H1 (cell line): ENCODE data around the gene NBAS. TPM values are rescaled to one million over a fixed set of nuclear protein-coding genes. Genes with fewer than 3 reads are reported as not detected.

ENCODE experiments used
- CTCF ChIA-PET: fragments of 300-600 bp; sonication (Branson Sonifier 250); formaldehyde crosslinking; loops from one replicate; lab custom pipeline; 2021; ENCODE audit not compliant: partially characterized antibody; lab: Charles Lee
- POLR2A ChIA-PET: fragments of 300-600 bp; sonication (Branson Sonifier 250); formaldehyde crosslinking; loops from one replicate; lab custom pipeline; 2021; ENCODE audit warnings: inconsistent platforms; ENCODE audit not compliant: partially characterized antibody; lab: Charles Lee
- DNase-seq, 2 experiments: peaks; one replicate each; pipeline versions ENCODE4 v3.0.0 to v3.0.0-alpha.2; 2010 to 2022; ENCODE audit warnings: low spot score in 2 of 2, low read depth in 1 of 2, mixed read lengths in 1 of 2
- FAIRE-seq: peaks from 2 replicates; lab custom pipeline; 2011; peaks lifted over from hg19 to GRCh38; lab: Jason Lieb, UNC
- H2AFZ ChIP-seq: 2 replicates; pipeline ENCODE4 v1.8.1; 2012; ENCODE audit warnings: low read length, inconsistent platforms
- H2AK5ac ChIP-seq: 2 replicates; pipeline ENCODE4 v1.6.1; 2013; ENCODE audit warnings: low read depth, low read length
- H2BK120ac ChIP-seq: replicated peaks from 2 replicates; pipeline ENCODE3; 2013; ENCODE audit warnings: low read depth, low read length, inconsistent platforms
- H2BK12ac ChIP-seq: 2 replicates; pipeline ENCODE4 v1.6.1; 2013; ENCODE audit warnings: low read depth, low read length
- H2BK15ac ChIP-seq: 2 replicates; pipeline ENCODE4 v1.6.1; 2013; ENCODE audit warnings: low read length
- H2BK20ac ChIP-seq: 2 replicates; pipeline ENCODE4 v1.6.1; 2013; ENCODE audit warnings: low read length
- H2BK5ac ChIP-seq: 2 replicates; pipeline ENCODE4 v1.6.1; 2013; ENCODE audit warnings: low read depth, low read length
- H3K14ac ChIP-seq: 2 replicates; pipeline ENCODE4 v1.6.1; 2013; ENCODE audit warnings: inconsistent platforms; ENCODE audit not compliant: insufficient read length
- H3K18ac ChIP-seq: 2 replicates; pipeline ENCODE4 v1.6.1; 2013; ENCODE audit warnings: low read length; ENCODE audit errors: extremely low read depth
- H3K23ac ChIP-seq: 2 replicates; pipeline ENCODE4 v1.6.1; 2013; ENCODE audit warnings: inconsistent platforms; ENCODE audit not compliant: insufficient read length
- H3K23me2 ChIP-seq: 2 replicates; pipeline ENCODE4 v1.6.1; 2013; ENCODE audit warnings: low read depth, low read length
- H3K27ac ChIP-seq: 2 replicates; pipeline ENCODE4 v1.6.1; 2011; ENCODE audit warnings: low read depth, low read length, inconsistent platforms
- H3K27me3 ChIP-seq, 4 experiments: replicated peaks in 1 of 4; 1 replicate in 1 of 4; 2 replicates in 3 of 4; pipeline versions ENCODE4 v1.6.1 to v1.8.1; 2011 to 2013; ENCODE audit warnings: low read length in 3 of 4, mild to moderate bottlenecking in 3 of 4, inconsistent platforms in 2 of 4, mixed read lengths in 2 of 4, moderate library complexity in 1 of 4; ENCODE audit not compliant: control insufficient read depth in 3 of 4, insufficient read depth in 3 of 4; ENCODE audit errors: extremely low read depth in 1 of 4
- H3K36me3 ChIP-seq, 4 experiments: 2 replicates each; pipeline versions ENCODE4 v1.6.1 to v1.8.1; 2011 to 2013; ENCODE audit warnings: mild to moderate bottlenecking in 4 of 4, low read length in 3 of 4, moderate library complexity in 2 of 4, control low read depth in 1 of 4, inconsistent platforms in 1 of 4; ENCODE audit not compliant: insufficient read depth in 4 of 4, control insufficient read depth in 2 of 4
- H3K4ac ChIP-seq: replicated peaks from 2 replicates; pipeline ENCODE3; 2013; ENCODE audit warnings: low read length, low read depth, mixed read lengths, inconsistent platforms; ENCODE audit not compliant: insufficient read length
- H3K4me1 ChIP-seq, 4 experiments: replicated peaks in 1 of 4; 1 replicate in 1 of 4; 2 replicates in 3 of 4; pipeline versions ENCODE4 v1.6.1 to v1.8.1; 2011 to 2013; ENCODE audit warnings: low read length in 3 of 4, inconsistent platforms in 2 of 4, mixed read lengths in 1 of 4; ENCODE audit not compliant: insufficient read depth in 4 of 4, control insufficient read depth in 3 of 4
- H3K4me2 ChIP-seq, 2 experiments: 2 replicates each; pipeline versions ENCODE4 v1.6.1 to v1.8.1; 2011 to 2013; ENCODE audit warnings: low read depth in 2 of 2, low read length in 2 of 2, control low read depth in 1 of 2, inconsistent platforms in 1 of 2, mild to moderate bottlenecking in 1 of 2; ENCODE audit not compliant: insufficient read depth in 1 of 2
- H3K4me3 ChIP-seq, 4 experiments: fragments of 200-600, 300-600 bp in 1 of 4; sonication (generic), shearing (Covaris generic), sonication (Bioruptor Twin) in 1 of 4; 2 replicates each; pipeline versions ENCODE4 v1.5.1 to v1.8.1; 2011 to 2016; ENCODE audit warnings: low read length in 4 of 4, low read depth in 3 of 4, control low read depth in 2 of 4, inconsistent platforms in 2 of 4, mild to moderate bottlenecking in 2 of 4, mixed read lengths in 1 of 4, moderate library complexity in 1 of 4; ENCODE audit not compliant: insufficient read depth in 2 of 4; ENCODE audit errors: extremely low read depth in 1 of 4
- H3K56ac ChIP-seq: replicated peaks from 2 replicates; pipeline ENCODE3; 2013; ENCODE audit warnings: low read depth, mild to moderate bottlenecking, mixed read lengths, low read length, inconsistent platforms; ENCODE audit not compliant: insufficient read length
- H3K79me1 ChIP-seq: 2 replicates; pipeline ENCODE4 v1.6.1; 2013; ENCODE audit warnings: low read depth, low read length, control low read depth
- H3K79me2 ChIP-seq, 2 experiments: 2 replicates each; pipeline versions ENCODE4 v1.6.1 to v1.8.1; 2012 to 2013; ENCODE audit warnings: low read length in 2 of 2, mild to moderate bottlenecking in 2 of 2, inconsistent platforms in 1 of 2; ENCODE audit not compliant: insufficient read depth in 2 of 2, control insufficient read depth in 1 of 2
- H3K9ac ChIP-seq, 4 experiments: replicated peaks in 1 of 4; 1 replicate in 1 of 4; 2 replicates in 3 of 4; pipeline versions ENCODE4 v1.6.1 to v1.8.1; 2011 to 2013; ENCODE audit warnings: low read depth in 3 of 4, low read length in 3 of 4, control low read depth in 2 of 4, mild to moderate bottlenecking in 2 of 4, moderate library complexity in 2 of 4, inconsistent platforms in 1 of 4; ENCODE audit errors: extremely low read depth in 1 of 4
- H3K9me3 ChIP-seq, 2 experiments: 2 replicates each; pipeline versions ENCODE4 v1.6.1 to v1.8.1; 2012 to 2013; ENCODE audit warnings: mild to moderate bottlenecking in 2 of 2, moderate library complexity in 2 of 2, control low read depth in 1 of 2, inconsistent platforms in 1 of 2, low read depth in 1 of 2, low read length in 1 of 2, mixed read lengths in 1 of 2; ENCODE audit not compliant: insufficient read depth in 2 of 2
- H4K20me1 ChIP-seq, 2 experiments: replicated peaks in 1 of 2; 2 replicates each; pipeline versions ENCODE3 to v1.8.1; 2011 to 2013; ENCODE audit warnings: inconsistent platforms in 2 of 2, low read length in 2 of 2, mild to moderate bottlenecking in 1 of 2; ENCODE audit not compliant: insufficient read depth in 2 of 2, control insufficient read depth in 1 of 2
- H4K5ac ChIP-seq: 2 replicates; pipeline ENCODE4 v1.6.1; 2013; ENCODE audit warnings: low read length, low read depth, mixed read lengths, inconsistent platforms; ENCODE audit not compliant: insufficient read length
- H4K8ac ChIP-seq: 2 replicates; pipeline ENCODE4 v1.8.0; 2013; ENCODE audit warnings: mild to moderate bottlenecking, moderate library complexity, low read length, inconsistent platforms; ENCODE audit not compliant: insufficient read depth; ENCODE audit errors: extremely low read depth
- H4K91ac ChIP-seq: replicated peaks from 2 replicates; pipeline ENCODE3; 2013; ENCODE audit warnings: low read length, mixed read lengths, inconsistent platforms; ENCODE audit not compliant: insufficient read length
- KDM4A ChIP-seq: IDR thresholded peaks from one replicate; pipeline ENCODE4 v1.7.1; 2012; ENCODE audit warnings: low read depth, mild to moderate bottlenecking, moderate library complexity, low read length, inconsistent platforms; ENCODE audit not compliant: severe bottlenecking
- MAFK ChIP-seq: IDR thresholded peaks from 2 replicates; pipeline ENCODE4 v1.6.1; 2012; ENCODE audit warnings: low read depth, mild to moderate bottlenecking, improper control_type of control experiment, low read length
- WGBS, 2 experiments: shearing (Covaris generic) in 1 of 2; methylation state at CpG; one replicate each; pipeline versions ENCODE4 v1.1.6 to v1.1.7; 2013 to 2015; ENCODE audit warnings: low lambda C conversion rate in 2 of 2, mixed read lengths in 2 of 2, inconsistent platforms in 1 of 2, low coverage in 1 of 2, missing lambda C conversion rate in 1 of 2; ENCODE audit not compliant: insufficient replicate concordance in 2 of 2, insufficient coverage in 1 of 2, insufficient read length in 1 of 2; ENCODE audit errors: extremely low coverage in 1 of 2, missing lambda C conversion rate in 1 of 2; 5-methylcytosine and 5-hydroxymethylcytosine counted together
- polyA plus RNA-seq, 7 experiments: library from polyadenylated mRNA; depleted of rRNA in 3 of 7; stranded (reverse) in 5 of 7; unstranded in 2 of 7; fragments of >200 nt in 5 of 7; fragments of 200-250 nt in 2 of 7; gene quantifications; 1 replicate in 5 of 7; 2 replicates in 1 of 7; 4 replicates in 1 of 7; pipeline versions ENCODE4 v1.2.1 to v1.2.3, GENCODE V29; 2011 to 2013; ENCODE audit warnings: missing spikeins in 2 of 7, mixed read lengths in 2 of 7
- total RNA-seq: library from RNA; stranded (reverse); fragmentation: NEBNext Ultra II Directional; extraction: Animal tissue kit (Norgen Biotek cat#: 25700); gene quantifications from 2 replicates; pipeline ENCODE4 v1.2.1, GENCODE V29; 2021

Gene NBAS
- total and polyA plus RNA-seq, 2 of the 8 experiments (the other 6 are each of a cell fraction or from before 2014, with no cell fraction given), result 19.6 to 34.8 TPM

DNA sequence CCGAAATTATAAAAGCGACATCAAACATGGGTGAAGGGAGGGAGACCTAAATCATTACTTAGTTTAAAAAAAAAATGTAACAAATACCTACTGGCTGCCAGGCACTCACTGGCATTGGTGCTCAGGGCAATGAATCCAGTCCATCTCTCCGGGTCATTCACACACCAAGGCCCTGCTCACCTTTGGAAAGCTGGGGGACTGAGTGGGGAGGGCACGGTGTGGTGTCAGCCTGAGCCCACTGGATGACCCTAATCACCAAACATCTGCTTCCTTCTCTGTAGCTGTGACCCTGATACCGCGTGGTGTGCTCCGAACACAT lies 30.2 kb upstream of the NBAS start:
- TF ChIP-seq KDM4A, result peak; percentile 65
- no peak for TF ChIP-seq MAFK
- Histone ChIP-seq H3K79me2 (peaks cover 8 to 34% of the 10 kb centered on the region in 2 experiments), H4K8ac (peak overlapping the region; percentile 94; the same call in 1 of the 2 replicates), H3K23me2 (peaks cover 3% of the 10 kb centered on the region; the same call in 1 of the 2 replicates), H2BK12ac (no peak overlapping the region; the same call in 1 of the 2 replicates), H3K23ac (no peak overlapping the region), H3K36me3 (peaks cover 7 to 15% (median 11%) of the 10 kb centered on the region in 4 experiments), H3K4ac (no peak overlapping the region), H4K91ac (peak overlapping the region; percentile 86), H3K14ac (peak overlapping the region; percentile 83), H2BK20ac (no peak overlapping the region), H3K9me3 (no peaks in the 10 kb centered on the region), H3K27ac (peak overlapping the region; percentile 44; the same call in 1 of the 2 replicates), H3K18ac (no peak overlapping the region; the same call in 1 of the 2 replicates), H3K56ac (peak overlapping the region; percentile 60), H3K79me1 (no peaks in the 10 kb centered on the region; the same call in 1 of the 2 replicates), H2BK5ac (peak overlapping the region; percentile 7; the same call in 1 of the 2 replicates), H2BK120ac (no peak overlapping the region), H2BK15ac (no peak overlapping the region), H2AFZ (peak overlapping the region; percentile 94), H4K5ac (peak overlapping the region; percentile 80), H3K9ac (peak overlapping the region in 3 of 4 experiments; percentile 64 to 93 (median 93); a peak in 5 of 7 replicates), H3K4me2 (peak overlapping the region; percentile 69 to 94), H3K4me1 (peaks cover 0 to 3% (median 1%) of the 10 kb centered on the region in 4 experiments; a peak in 3 of 7 replicates), H3K27me3 (no peaks in the 10 kb centered on the region), H4K20me1 (peaks cover 0 to 3% of the 10 kb centered on the region in 2 experiments), H2AK5ac (no peak overlapping the region), H3K4me3 (peak overlapping the region; percentile 69 to 91 (median 84))
- no peak for DNase-seq
- FAIRE-seq, result no peak
- WGBS, 2 experiments, result 32% methylated on average over 7 of the region's 7 CpGs; no CpG with 5 or more reads in 1 of the 2 experiments
- CTCF ChIA-PET, result interaction anchor here (0.6 to 1.7 kb wide), 3 partner anchors 14 to 218 kb away, joined by 3 to 8 read pairs (median 4); no protein-coding TSS in a partner anchor
- POLR2A ChIA-PET, result interaction anchor here (0.6 to 1.3 kb wide), 5 partner anchors 23 to 431 kb away, joined by 3 to 5 read pairs (median 3); partner anchors contain the start of gene NBAS
